Fibroblast of lung (primary cell): ENCODE data around the gene TCHHL1. TPM values are rescaled to one million over a fixed set of nuclear protein-coding genes. Genes with fewer than 3 reads are reported as not detected.

Experiments
- DNase-seq, 2 donors: peaks; one replicate each; pipeline versions ENCODE4 v3.0.0 to v3.0.0-alpha.2; 2010; ENCODE audit warnings: low read depth in 2 of 2
- H2AFZ ChIP-seq: 2 replicates; pipeline ENCODE4 v1.5.1; 2012; ENCODE audit warnings: low read length, control low read depth, inconsistent platforms
- H3K27ac ChIP-seq: 2 replicates; pipeline ENCODE4 v1.5.1; 2011; ENCODE audit warnings: low read length, control low read depth; ENCODE audit not compliant: insufficient read depth
- H3K27me3 ChIP-seq: 2 replicates; pipeline ENCODE4 v1.5.1; 2011; ENCODE audit warnings: mild to moderate bottlenecking, low read length; ENCODE audit not compliant: control insufficient read depth, insufficient read depth
- H3K36me3 ChIP-seq: 2 replicates; pipeline ENCODE4 v1.5.1; 2011; ENCODE audit warnings: low read length; ENCODE audit not compliant: control insufficient read depth, insufficient read depth
- H3K4me1 ChIP-seq: 2 replicates; pipeline ENCODE4 v1.5.1; 2011; ENCODE audit warnings: low read length; ENCODE audit not compliant: control insufficient read depth, insufficient read depth; ENCODE audit errors: extremely low read depth
- H3K4me2 ChIP-seq: 2 replicates; pipeline ENCODE4 v1.5.1; 2011; ENCODE audit warnings: low read length, control low read depth; ENCODE audit not compliant: insufficient read depth; ENCODE audit errors: extremely low read depth
- H3K4me3 ChIP-seq, 4 experiments: fragments of 200-600 bp in 1 of 4; sonication (generic) in 1 of 4; replicated peaks in 1 of 4; 2 replicates each; pipeline ENCODE4 v1.5.1; 2011 to 2016; ENCODE audit warnings: low read length in 4 of 4, low read depth in 3 of 4, mild to moderate bottlenecking in 3 of 4, control low read depth in 2 of 4, inconsistent platforms in 1 of 4, mixed read lengths in 1 of 4; ENCODE audit not compliant: insufficient read depth in 1 of 4; ENCODE audit errors: control extremely low read depth in 1 of 4
- H3K79me2 ChIP-seq: 2 replicates; pipeline ENCODE4 v1.5.1; 2012; ENCODE audit warnings: mild to moderate bottlenecking, low read length, inconsistent platforms; ENCODE audit not compliant: control insufficient read depth, insufficient read depth
- H3K9ac ChIP-seq: 2 replicates; pipeline ENCODE4 v1.5.1; 2011; ENCODE audit warnings: mild to moderate bottlenecking, low read length, control low read depth; ENCODE audit not compliant: insufficient read depth
- H3K9me3 ChIP-seq: 2 replicates; pipeline ENCODE4 v1.5.1; 2012; ENCODE audit warnings: low read depth, low read length; ENCODE audit not compliant: control insufficient read depth, insufficient read depth
- H4K20me1 ChIP-seq: 2 replicates; pipeline ENCODE4 v1.5.1; 2011; ENCODE audit warnings: low read length; ENCODE audit not compliant: control insufficient read depth, insufficient read depth; ENCODE audit errors: extremely low read depth
- CTCF ChIP-seq, 2 donors: IDR thresholded peaks in 1 of 2; conservative IDR thresholded peaks in 1 of 2; 1 replicate in 1 of 2; 2 replicates in 1 of 2; pipeline ENCODE4 v1.5.1; 2011 to 2012; ENCODE audit warnings: low read length in 2 of 2, control low read depth in 1 of 2, inconsistent platforms in 1 of 2, low read depth in 1 of 2, mild to moderate bottlenecking in 1 of 2
- EZH2 ChIP-seq: IDR thresholded peaks from 2 replicates; pipeline ENCODE4 v1.5.1; 2012; ENCODE audit warnings: low read length, control low read depth, mild to moderate bottlenecking; ENCODE audit errors: missing control alignments
- polyA minus RNA-seq: library from RNA; depleted of rRNA, polyadenylated mRNA; stranded (reverse); fragments of >200 nt; gene quantifications from 2 replicates; pipeline ENCODE4 v1.2.3, GENCODE V29; 2011; ENCODE audit warnings: low replicate concordance
- polyA plus RNA-seq, 2 donors: library from polyadenylated mRNA; depleted of rRNA in 1 of 2; stranded (reverse) in 1 of 2; unstranded in 1 of 2; fragments of >200 nt; gene quantifications; 2 replicates each; pipeline ENCODE4 v1.2.1, GENCODE V29; 2011 to 2012; ENCODE audit warnings: missing spikeins in 1 of 2
- total RNA-seq: library from RNA; depleted of rRNA; stranded (reverse); fragments of >200 nt; gene quantifications from 2 replicates; pipeline ENCODE4 v1.2.1, GENCODE V29; 2014

The TCHHL1 gene
- not detected in 2 replicates for total RNA-seq
- not detected in 2 replicates for polyA plus RNA-seq
- not detected in 2 replicates for polyA plus RNA-seq (2012)
- not detected in 2 replicates for polyA minus RNA-seq

GRCh38 chr1:152089014-152089674, at the start of gene TCHHL1:
TSS of gene TCHHL1 (minus strand) at chr1:152089064. CDS start at chr1:152088143, 921 bp downstream.
- no peak within 1 kb of the TSS for H3K4me2 ChIP-seq
- no peak within 1 kb of the TSS for H3K27ac ChIP-seq
- DNase-seq: no peak
- H3K4me1 ChIP-seq: no peaks in the 10 kb centered on the region
- H3K79me2 ChIP-seq: no peaks in the 10 kb centered on the region
- no peaks in the 10 kb centered on the region for H3K9me3 ChIP-seq
- no peaks in the 10 kb centered on the region for H3K36me3 ChIP-seq
- no peak within 1 kb of the TSS for H3K4me3 ChIP-seq
- H4K20me1 ChIP-seq: no peaks in the 10 kb centered on the region
- no peak for TF ChIP-seq EZH2
- no peak for TF ChIP-seq CTCF (conservative IDR thresholded peaks at IDR 0.05 in 1 of 2, IDR thresholded peaks at IDR 0.05 in 1 of 2; ENCODE audit: low read depth in 1 of 2, low read length in 2 of 2)
- H2AFZ ChIP-seq: no peak within 1 kb of the TSS
- peaks cover 3% of the 10 kb centered on the region for H3K27me3 ChIP-seq
- no peak within 1 kb of the TSS for H3K9ac ChIP-seq

GRCh38 chr1:152137215-152137614, 48.4 kb upstream of the TCHHL1 start:
- TF ChIP-seq EZH2: no peak
- no peak for TF ChIP-seq CTCF (conservative IDR thresholded peaks at IDR 0.05 in 1 of 2, IDR thresholded peaks at IDR 0.05 in 1 of 2; ENCODE audit: low read depth in 1 of 2, low read length in 2 of 2)
- peaks cover 4% of the 10 kb centered on the region for H3K27me3 ChIP-seq
- no peak overlapping the region for H3K27ac ChIP-seq
- no peak overlapping the region for H3K4me3 ChIP-seq
- no peak overlapping the region for H3K9ac ChIP-seq
- H3K4me2 ChIP-seq: no peak overlapping the region
- no peaks in the 10 kb centered on the region for H3K79me2 ChIP-seq
- no peaks in the 10 kb centered on the region for H3K9me3 ChIP-seq
- H2AFZ ChIP-seq: no peak overlapping the region
- H3K4me1 ChIP-seq: no peaks in the 10 kb centered on the region
- no peak for DNase-seq
- no peaks in the 10 kb centered on the region for H3K36me3 ChIP-seq
- no peaks in the 10 kb centered on the region for H4K20me1 ChIP-seq

GRCh38 chr1:152130186-152130585, 41.3 kb upstream of the TCHHL1 start:
- no peaks in the 10 kb centered on the region for H3K9me3 ChIP-seq
- no peak overlapping the region for H3K4me3 ChIP-seq
- no peaks in the 10 kb centered on the region for H4K20me1 ChIP-seq
- H2AFZ ChIP-seq: no peak overlapping the region
- no peak for DNase-seq
- TF ChIP-seq EZH2 (no peak), CTCF (conservative IDR thresholded peaks at IDR 0.05 in 1 of 2, IDR thresholded peaks at IDR 0.05 in 1 of 2; ENCODE audit: low read depth in 1 of 2, low read length in 2 of 2) (no peak)
- no peak overlapping the region for H3K9ac ChIP-seq
- H3K4me1 ChIP-seq: no peaks in the 10 kb centered on the region
- no peak overlapping the region for H3K27ac ChIP-seq
- H3K4me2 ChIP-seq: no peak overlapping the region
- H3K79me2 ChIP-seq: no peaks in the 10 kb centered on the region
- no peaks in the 10 kb centered on the region for H3K27me3 ChIP-seq
- no peaks in the 10 kb centered on the region for H3K36me3 ChIP-seq
